ENCODE measurements around the gene CDK14.

DNA sequence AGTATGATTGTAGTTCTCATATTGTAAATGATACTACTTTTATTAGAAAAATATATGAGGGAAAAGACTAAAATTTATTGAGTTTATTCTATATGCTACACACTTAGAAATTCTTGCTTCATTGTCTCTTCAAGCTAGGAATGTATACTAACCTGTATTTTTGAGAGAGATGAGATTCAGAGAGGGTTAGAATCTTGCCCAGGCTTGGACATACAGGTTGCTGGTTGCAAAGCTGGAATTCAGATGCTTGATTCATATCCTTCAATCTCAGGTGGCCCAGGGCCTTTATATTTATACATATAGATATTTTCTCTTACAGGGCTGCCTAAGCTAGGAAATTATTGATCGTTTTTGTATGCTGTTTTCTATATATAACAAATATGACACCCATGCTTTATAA, 324.2 kb downstream of the CDK14 start:
- no peak for TF ChIP-seq EP300 (IDR thresholded peaks at IDR 0.05)
- TF ChIP-seq, protein P1, sequence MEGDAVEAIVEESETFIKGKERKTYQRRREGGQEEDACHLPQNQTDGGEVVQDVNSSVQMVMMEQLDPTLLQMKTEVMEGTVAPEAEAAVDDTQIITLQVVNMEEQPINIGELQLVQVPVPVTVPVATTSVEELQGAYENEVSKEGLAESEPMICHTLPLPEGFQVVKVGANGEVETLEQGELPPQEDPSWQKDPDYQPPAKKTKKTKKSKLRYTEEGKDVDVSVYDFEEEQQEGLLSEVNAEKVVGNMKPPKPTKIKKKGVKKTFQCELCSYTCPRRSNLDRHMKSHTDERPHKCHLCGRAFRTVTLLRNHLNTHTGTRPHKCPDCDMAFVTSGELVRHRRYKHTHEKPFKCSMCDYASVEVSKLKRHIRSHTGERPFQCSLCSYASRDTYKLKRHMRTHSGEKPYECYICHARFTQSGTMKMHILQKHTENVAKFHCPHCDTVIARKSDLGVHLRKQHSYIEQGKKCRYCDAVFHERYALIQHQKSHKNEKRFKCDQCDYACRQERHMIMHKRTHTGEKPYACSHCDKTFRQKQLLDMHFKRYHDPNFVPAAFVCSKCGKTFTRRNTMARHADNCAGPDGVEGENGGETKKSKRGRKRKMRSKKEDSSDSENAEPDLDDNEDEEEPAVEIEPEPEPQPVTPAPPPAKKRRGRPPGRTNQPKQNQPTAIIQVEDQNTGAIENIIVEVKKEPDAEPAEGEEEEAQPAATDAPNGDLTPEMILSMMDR (IDR thresholded peaks at IDR 0.05): no peak
- no peak for TF ChIP-seq POLR2A (IDR thresholded peaks at IDR 0.05)
